HG02943 (cell line): ENCODE data around the gene CACNG3.
"Not testable (repeated sequence)": the region's sequence is repeated elsewhere in the genome, so short reads cannot be mapped to it uniquely, and the experiment has no call there.

Experiments
- ATAC-seq: cut with Tn5 transposase; IDR thresholded peaks from one replicate; pipeline ENCODE4 v1.9.1; 2021; ENCODE audit warnings: mild to moderate bottlenecking, low read depth, moderate library complexity; ENCODE audit not compliant: unreplicated experiment

CACNG3 gene

DNA sequence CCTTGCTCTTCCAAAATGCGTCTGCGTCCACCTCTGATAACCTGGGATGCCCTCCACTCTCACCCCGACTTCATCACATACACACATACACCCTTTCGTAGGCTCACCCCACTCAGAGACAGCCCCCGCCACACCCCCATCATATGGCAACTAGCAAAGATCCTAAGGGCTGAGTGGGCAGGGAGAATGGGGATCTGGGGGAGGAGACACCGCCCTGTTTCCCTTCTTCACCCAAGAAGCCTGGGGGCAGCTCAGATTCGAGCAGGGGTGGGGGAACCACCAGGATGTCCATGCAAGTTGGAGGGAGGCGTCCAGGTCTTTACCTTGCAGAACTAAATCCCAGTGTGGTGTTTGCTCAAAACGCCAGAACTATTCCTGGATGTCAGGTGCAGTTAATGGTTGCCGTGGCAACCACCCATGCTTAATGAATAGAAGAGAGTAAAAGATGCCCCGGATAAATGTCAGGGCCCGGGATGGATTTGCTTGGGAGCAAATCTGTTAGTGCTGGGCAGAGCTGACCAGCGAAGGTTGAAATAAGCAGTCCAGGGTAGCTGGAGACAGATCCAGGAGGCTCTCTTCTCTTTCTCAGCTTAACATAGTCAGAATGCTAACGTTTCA is 72.8 kb downstream of the CACNG3 start:
- ATAC-seq = no peak

DNA sequence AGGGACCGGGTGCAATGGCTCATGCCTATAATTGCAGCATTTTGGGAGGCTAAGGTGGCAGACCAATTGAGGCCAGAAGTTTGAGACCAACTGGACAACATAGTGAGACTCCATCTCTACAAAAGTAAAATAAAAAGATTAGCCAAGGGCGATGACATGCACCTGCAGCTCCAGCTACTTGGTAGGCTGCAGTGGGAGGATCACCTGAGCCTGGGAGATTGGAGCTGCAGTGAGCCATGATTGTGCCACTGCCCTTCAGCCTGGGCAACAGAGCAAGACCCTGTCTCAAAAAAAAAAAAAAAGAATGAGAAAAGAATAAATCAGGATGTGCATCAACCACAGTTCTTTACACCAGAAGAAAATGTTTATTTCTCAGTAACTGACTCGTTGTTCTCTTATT is 76.0 kb downstream of the CACNG3 start:
- no peak for ATAC-seq

DNA sequence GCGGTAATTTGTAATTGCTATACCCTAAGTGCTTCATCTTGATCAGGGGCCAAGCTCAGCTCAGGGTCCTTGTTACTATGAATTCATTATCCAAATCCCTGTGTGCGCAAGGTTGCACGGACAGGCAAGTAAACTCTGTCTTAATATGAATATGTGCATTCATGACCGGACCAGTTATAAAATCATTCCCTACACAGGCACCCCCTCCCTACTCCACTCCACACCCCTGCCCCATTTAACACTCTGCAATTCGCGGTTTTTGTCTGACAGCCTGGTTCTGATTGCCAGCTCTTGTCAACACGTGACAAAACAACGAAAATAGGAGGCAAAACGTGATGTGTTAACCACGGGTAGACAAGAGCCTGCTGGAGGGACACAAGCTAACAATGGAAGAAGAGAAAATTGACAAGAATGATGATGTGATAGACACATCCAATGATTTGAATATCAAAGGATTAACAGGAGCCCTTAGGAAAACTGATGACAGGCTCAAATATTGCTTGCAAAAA is 76.5 kb downstream of the CACNG3 start:
- ATAC-seq = no peak

DNA sequence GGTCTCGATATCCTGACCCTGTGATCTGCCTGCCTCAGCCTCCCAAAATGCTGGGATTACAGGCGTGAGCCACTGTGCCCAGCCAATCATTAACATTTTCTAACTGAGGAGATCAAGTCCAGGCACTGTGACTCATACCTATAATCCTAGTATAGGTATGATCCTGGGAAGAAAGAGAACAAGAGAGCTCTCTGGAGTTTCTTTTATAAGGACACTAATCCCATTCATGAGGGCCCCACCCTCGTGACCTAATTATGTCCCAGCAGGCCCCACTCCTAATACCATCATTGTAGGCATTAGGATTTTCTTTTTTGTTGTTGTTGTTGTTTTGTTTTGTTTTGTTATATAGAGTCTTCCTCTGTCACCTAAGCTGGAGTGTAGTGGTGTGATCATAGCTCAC is 80.4 kb downstream of the CACNG3 start:
- ATAC-seq = no peak

DNA sequence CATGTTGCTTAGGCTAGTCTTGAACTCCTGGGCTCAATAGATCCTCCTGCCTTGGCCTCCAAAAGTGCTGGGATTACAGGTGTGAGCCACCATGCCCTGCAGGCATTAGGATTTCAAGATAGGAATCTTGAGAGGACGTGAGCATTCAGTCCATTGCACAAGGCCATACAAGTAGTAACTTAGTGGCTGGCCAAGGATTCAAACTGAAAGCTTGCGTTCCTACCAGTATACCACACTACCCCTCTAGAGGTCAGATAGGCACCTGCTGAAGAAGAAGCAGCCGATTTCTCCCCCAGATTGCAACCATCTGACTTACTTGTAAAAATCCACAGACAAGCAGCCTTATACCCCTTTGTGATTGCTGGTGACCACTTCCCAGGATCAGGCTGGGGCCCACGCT is 80.9 kb downstream of the CACNG3 start:
- ATAC-seq = no peak

DNA sequence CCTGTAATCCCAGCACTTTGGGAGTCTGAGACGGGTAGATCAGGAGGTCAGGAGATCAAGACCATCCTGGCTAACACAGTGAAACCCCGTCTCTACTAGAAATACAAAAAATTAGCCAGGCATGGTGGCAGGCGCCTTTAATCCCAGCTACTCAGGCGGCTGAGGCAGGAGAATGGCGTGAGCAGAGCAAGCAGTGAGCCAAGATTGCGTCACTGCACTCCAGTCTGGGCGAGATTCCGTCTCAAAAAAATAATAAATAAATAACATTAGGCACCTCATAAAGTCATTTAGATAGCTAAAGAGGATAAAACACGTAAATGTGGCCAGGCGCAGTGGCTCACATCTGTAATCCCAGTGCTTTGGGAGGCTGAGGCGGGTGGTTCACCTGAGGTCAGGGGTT is 87.7 kb downstream of the CACNG3 start:
- ATAC-seq = not testable (repeated sequence)

DNA sequence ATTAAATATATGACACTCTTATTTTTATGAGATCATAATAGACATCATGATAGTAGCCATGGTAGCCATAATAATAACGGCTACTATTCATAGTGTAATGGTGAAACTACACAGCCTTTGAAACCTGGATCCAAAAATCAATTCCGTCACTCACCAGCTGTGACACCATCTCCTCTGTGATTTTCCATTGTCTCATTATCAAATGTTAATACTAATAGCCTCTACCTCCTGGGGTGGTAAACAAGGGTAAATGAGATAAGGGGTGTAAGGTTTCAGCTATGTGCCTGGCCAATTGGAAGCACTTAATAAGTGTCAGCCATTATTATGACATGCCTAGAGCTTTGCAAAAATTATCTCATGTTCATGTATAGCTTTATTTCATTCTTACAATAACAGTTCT is 88.6 kb downstream of the CACNG3 start:
- no peak for ATAC-seq

DNA sequence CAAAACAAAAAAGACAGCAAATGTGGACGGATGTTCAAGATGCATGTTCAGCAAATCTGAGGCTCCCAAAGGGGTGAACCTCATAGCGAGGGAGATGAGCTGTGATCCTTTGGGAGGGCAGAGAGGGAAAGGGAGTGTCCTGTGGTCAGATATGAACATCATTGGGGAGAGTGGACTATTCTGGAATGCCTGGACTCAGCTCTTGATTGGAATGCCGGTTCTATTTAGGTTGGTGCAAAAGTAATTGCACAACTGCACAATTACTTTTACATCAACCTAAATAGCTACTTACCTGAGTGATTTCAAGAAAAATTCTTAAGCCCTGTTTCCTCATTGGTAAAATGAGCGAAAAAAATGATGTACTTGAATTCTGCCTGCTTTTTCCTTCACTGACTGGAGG is 89.6 kb downstream of the CACNG3 start:
- ATAC-seq = no peak

DNA sequence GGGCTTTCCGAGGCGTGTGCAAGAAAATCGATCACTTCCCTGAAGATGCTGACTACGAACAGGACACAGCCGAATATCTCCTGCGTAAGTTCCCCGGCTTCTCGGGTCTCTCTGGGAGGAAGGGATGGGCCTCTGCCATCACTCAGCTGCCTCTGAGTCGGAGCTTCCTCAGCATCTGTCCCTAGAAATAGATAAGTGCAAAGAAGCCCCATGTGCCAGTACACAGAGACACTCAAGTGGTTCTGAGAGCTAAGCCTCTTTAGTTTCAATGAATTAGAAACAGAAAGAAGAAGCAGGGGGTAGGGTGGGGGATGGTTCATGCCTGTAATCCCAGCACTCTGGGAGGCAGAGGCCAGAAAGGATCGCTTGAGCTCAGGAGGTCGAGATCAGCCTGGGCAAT is 90.6 kb downstream of the CACNG3 start:
- ATAC-seq = no peak

DNA sequence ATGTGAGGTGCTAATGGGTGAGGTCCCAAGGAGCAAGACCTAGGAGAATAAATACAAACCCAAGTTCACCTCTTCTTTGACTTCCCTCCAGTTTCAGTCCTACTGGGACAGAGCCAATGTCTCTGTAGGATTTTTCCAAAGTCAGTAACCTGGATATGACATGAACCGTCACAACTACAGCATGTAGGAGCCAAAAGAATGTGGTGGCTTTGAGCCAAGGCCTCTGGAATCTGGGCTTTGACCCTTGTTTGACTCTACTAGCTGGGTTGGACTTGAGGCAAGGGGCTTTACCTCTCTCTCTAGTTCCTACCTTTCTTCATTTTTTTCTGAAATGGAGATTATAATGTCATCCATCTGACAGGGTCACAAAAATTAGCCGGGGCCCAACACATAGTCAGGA is 91.4 kb downstream of the CACNG3 start:
- no peak for ATAC-seq

DNA sequence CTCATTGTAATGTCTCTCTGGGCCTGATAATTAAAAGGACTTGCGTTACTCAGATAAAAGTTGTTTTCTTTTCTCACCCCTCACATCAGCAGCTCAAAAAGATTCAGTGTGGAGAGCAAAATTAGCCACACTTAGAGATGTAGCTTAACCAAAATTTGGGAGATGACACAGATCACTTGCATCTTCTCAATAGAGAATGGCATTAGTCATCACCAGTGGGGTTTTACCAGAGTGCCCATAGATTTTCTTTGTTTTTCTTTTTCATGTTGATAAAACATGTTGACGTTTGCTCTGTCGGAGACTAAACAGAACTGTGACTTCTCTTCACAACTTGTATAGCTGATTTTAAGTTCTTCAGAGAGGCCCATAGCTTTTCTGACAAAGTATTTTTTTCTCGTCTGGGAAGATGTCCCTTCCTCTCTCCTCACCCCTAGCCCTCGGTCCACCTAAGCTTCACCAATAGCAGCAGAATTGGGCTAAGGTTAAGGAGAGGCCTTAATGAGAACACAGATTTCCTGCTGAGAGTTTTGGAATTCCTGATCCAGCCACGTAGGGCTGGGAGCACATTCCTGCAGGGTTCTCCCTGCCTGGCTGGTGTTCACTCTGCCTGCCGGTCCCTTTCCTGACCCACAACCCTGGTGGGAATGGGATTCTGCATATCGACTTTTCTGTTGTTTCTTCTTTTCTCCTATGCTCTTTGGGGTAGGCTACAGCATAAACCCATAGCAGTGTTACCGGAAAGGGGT is 92.6 kb downstream of the CACNG3 start:
- no peak for ATAC-seq

DNA sequence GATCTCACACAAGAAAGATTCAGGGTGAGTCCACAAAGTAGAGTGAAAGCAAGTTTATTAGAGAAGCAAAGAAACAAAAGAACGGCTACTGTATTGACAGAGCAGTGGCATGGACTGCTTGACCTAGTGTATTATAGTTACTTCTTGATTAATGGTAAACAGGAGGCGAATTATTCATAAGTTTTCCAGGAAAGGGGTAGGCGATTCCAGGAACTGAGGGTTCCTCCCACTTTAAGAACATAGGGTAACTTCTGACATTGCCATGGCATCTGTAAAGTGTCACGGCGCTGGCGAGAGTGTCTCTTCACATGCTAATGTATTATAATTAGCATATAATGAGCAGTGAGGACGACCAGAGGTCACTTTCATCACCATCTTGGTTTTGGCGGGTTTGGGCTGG is 93.2 kb downstream of the CACNG3 start:
- ATAC-seq = no peak

DNA sequence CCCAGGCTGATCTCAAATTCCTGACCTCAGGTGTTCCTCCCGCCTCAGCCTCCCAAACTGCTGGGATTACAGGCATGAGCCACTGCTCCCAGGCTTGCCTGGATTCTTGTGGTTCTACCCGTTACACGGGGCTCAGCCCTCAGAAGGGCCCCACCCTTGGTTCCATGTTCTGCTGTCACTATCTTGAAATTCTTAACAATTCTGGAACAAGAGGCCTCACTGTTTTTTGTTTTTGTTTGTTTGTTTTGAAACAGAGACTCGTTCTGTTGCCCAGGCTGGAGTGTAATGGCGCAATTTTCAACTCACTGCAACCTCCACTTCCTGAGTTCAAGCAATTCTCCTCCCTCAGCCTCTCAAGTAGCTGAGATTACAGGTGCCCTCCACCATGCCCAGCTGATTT is 96.6 kb downstream of the CACNG3 start:
- ATAC-seq = no peak

DNA sequence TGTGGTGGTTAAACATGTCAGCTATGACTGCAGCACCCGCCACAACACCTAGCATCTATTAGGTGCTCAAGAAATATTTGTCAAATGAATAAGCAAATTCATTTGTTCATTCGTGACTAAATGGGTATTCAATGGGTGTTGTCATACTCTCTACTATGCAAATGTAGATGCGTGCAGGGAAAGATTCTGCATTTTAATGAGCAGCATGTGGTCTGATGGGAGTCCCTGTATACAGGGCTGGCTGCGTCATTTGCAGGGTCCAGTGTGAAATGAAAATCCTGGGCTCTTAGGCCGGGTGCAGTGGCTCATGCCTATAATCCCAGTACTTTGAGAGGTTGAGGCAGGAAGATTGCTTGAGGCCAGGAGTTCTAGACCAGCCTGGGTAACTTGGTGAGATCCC is 97.5 kb downstream of the CACNG3 start:
- no peak for ATAC-seq

DNA sequence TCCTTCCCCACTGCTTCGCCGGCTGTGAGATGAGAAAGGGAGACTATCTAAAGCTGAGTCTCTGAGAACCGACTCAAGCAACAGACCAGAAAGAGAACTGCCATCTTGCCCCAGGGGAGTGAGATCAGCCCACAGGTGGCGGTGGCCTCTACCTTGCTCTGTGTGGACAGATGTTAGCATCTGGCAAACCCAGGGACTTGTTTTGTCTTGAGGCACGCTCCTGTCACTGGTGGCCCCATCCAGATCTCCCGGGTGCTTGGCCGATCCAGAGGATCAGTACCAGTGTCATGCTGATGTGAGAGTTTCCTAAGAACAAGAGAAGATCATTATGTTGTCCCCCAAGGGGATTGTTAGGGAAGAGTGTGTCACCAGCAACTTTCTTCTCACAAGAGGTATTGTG is 101.4 kb downstream of the CACNG3 start:
- ATAC-seq = no peak

DNA sequence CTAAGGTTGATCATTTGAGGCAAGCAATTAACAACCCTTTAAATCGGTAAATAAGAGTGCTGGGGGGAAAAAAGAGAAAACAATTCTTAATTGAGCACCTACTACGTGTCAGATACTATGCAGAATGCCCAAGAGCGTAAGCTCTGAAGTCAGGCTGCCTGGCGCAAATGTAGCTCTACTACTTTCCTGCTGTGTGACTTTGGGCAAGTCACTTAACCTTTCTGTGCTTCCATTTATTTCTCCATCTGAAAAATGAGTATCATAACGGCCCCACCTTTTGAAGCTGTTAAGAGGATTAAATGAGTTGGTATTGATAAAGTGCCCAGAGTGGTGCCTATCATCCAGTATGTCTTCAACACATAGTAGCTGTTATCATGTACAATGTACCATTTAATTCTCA is 102.0 kb downstream of the CACNG3 start:
- no peak for ATAC-seq

DNA sequence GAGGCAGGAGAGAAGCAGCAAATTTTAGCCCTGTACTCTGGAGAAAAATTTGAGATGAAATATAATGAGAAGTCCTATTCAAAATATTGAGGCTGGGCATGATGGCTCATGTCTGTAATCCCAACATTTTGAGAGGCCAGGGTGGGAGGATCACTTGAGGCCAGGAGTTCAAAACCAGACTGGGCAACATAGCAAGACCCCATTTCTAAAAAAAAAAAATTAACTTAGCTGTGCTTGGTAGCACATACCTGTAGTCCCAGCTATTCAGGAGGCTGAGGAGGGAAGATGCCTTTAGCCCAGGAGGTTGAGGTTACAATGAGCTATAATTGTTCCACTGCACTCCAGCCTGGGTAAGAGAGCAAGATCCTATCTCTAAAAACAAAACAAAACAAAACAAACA is 103.4 kb downstream of the CACNG3 start:
- ATAC-seq = no peak

DNA sequence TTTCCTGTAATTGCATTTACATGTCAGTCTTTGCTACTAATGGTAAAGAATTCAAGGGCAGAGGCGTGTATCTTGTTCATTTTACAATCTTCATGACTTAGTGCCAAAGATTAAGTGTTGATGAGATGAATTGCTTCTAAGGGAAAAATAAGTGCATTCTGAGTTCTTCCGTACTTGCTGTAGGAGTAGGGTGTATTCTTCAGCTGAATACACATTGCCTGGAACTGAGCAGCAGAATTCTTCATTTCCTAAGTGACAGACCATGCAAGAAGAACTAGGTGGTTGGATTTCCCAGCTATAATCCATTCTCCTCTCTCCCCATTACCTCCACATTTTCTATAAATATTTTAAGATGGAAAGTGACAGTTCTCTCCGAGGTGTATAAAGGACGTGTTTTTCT is 104.8 kb downstream of the CACNG3 start:
- no peak for ATAC-seq

DNA sequence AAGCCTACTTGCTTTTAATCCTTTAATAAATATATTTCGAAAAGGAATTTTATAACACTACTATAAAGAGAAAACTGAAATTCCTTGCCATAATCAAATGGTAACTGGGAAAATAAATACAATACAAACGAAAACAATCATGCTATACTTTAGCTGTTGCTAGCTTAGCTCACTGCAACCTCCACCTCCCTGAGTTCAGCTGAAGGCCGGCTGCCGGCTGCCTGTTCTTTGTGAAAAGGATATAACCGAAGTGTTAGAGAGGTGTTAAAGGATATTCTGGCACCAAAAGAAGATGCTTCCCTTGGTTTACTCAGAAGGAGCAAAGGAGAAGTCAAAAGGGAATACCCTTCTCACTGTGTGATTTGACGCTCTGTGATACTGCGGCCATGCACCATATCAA is 108.5 kb downstream of the CACNG3 start:
- ATAC-seq = no peak

DNA sequence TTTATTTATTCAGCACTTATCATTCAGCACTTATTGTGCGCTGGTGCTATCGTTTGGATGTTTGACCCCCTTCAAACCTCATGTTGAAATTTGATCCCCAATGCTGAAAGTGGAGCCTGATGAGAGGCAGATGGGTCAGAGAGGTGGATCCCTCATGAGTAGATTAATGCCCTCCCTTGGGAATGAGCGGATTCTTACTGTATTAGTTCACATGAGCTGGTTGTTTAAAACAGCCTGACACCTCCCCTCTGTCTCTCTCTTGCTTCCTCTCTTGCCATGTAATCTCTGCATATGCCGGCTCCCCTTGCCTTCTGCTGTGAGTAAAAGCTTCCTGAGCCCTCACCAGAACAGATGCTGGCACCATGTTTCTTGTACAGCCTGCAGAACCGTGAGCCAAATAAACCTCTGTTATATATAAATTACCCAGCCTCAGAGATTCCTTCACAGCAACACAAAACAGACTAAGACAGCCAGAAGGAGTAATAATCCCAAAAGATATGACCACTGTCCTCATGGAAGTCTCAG is 111.1 kb downstream of the CACNG3 start:
- no peak for ATAC-seq

DNA sequence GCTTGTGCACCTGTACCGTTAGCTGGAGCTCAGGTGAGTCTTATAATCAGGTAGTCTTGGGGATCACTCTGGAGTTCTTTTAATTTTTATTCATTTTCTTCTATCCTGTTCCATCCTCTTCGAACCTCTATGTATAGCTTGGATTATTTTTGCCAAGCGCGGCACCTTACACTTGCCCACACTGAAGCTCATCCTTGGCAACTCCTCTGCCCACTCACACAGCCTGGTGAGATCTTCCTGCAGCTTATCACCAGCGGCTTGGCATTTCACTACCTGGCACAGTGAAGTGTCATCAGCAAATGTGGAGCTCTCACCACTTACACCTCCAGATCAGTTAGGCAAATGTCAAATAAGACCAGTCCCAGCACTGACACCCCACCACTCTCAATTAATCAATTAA is 116.7 kb downstream of the CACNG3 start:
- no peak for ATAC-seq

DNA sequence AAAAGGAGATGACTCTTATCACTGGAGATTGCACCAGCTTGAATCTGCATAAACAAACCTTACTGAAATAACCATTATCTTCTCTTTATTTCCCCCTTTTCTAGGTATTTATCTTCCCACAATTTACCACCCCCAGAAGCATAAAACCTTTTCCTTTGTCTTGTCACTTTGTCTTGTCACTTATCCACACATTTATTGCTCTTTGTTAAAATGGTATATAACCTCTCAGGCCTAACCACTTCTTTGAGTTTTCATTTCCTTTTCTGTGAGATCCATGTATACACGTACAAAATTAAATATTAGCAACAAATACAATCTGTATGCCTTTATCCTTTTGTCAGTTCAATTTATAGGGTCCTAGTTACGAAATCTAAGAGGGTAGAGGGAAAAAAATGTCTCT is 122.9 kb downstream of the CACNG3 start:
- no peak for ATAC-seq
